Limb (tissue), 2 donors: ENCODE measurements around the gene NPB.
A peak's percentile ranks its signal among the peaks of the same experiment; 100 is the strongest.

Experiments used
- DNase-seq, 2 donors: peaks; one replicate each; pipeline ENCODE4 v3.0.0-alpha.2; 2016; ENCODE audit errors: extremely low spot score in 2 of 2

The NPB gene

DNA sequence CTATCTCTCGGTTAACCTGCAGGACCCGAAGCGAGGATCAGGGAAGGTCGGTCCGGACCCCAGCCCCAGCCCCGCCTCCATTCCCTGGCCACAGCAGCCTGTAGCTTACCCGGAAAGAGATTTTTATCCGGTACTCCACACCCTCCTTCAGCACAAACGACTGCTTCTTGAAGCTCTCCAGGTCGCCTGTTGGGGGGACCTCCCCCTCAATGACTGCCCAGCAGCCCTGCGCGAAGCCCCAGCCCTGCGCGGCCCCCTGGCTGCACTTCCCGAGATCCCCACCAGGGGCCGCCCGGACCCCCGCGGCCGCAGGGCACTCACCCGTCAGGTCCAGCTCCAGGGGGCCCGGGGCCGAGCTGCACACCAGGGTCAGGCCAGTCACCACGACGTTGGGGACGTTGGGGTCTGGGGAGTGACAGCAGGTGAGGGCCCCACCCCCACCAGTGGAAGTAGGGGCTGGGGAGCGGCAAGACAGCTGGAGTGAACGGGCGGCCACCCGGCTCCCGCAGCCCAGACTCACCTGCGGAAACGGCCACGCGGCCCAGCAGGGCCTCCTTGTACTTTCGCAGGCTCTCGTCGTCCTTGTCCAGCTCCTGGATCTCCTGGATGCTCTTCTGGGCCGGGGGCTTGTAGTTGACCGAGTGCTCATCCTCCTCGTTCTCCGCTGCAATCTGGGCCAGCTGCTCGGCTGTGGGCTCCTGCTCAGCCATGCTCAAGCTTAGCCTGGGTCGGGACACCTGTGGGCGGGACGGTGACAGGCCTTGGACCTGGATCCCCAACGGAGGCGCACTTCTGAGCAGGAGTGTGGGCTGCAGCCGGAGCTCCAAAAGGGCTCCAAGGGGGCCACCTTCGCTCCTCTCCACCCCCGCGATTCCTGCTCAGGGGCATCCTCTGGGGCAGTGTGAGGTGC lies 32.6 kb upstream of the NPB start:
- DNase-seq: peak in 1 of 2 donors; percentile 81

DNA sequence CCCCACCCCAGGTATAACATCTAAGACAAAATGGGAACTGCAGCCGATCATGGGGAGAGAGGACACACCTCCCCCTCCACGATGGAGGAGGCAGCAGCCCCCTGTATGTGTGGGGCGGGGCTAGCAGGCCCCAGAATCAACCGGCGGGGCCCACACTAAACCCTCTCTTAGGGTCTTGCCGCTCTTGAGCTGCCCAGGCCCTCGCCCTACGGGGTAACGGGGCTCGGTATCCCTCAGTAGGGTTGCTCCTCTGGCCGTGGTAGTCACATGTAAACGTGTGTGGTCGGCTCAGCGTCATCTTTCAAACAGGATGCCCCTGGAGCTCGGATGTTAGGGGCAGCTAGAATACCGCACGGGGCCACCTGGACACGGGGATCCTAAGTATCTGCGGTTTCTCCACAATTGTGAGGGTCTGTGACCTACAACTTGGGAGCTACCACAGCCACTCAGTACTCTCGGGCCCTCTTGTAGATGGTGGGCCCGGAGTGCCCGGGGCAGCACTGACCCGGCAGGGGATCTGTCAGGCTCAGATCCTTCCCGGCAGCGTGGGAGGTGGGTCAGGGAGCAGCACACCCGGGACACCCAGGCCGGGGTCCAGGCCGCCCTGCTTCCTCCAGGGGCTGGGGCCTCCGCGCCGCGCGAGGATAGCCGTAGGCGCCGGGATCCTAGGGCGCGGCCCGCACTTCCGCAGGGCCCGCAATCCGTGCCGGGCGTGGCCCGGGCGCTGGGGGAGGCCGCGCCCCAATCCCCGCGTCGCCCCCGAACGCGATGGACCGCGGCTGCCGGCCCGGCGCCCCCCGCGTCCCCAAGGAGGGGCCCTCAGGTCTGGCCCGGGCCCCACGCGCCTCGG lies 31.7 kb upstream of the NPB start:
- peak in 1 of 2 donors; percentile 65 for DNase-seq

DNA sequence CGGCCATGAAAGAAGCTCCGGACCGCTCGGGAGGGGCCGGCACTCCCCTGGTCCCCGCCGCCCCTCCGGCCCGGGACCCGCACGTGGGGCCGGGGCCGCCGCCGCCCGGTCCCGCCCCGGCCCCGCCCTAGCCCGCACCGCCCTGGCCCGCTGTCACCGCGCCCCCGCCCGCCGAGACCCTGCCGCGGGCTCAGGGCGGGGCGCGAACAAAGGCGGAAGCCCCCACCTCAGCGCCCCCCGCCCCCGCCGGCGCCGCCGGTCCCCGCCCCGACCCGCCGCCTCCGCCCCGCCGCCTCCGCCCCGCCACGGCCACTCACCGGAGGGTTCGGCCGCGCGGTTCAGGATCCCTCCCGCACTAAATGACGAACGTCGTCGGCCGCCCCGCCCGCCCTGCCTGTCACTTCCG lies 31.1 kb upstream of the NPB start, which contains the start of gene ARHGDIA:
ARHGDIA (minus strand) TSS at position 357 of the 406 bp plus-strand sequence. CDS start 1,407 bp downstream, outside the sequence.
- DNase-seq: no peak

DNA sequence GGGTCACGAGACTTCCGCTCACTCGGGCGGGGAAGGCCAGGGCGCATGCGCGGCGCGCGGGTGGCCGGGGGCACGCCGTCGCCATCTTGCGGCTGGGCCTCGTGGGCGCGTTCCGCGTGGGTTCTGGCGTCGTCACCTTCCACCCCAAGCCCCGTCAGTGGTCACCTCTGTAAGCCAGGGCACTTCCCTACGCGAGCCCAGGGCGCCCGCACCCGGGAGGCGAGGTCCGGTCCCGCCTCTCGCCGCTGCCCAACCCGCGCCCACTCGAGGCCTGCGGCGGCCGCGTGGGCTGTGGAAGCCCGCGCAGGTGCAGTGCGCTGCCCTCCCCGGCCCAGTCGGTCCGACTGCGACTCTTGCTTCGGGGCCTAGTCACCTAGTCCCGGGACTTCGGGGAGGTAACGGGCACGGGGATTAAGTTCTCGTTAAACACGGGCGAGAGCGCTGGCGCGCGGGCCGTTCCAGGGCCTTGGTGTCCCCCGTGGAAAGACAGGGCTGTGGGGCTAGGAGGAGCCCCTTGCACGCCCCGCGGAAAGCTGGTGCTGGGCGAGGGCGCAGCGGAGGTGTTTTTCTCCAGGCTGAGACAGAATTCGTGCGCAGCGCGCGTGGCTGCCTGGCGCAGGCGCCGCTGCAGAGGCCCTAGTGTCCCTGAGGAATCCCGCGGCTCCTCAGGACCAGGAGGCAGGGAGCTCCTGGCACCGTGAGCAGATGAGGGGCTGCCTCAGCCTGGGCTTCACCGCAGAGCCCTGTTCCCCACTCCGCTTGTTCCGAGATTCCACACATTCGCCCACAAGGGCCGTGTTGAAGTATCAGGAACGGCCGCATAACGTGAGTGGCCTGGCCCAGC lies 30.4 kb upstream of the NPB start:
- peak; percentile 91 to 95 for DNase-seq

DNA sequence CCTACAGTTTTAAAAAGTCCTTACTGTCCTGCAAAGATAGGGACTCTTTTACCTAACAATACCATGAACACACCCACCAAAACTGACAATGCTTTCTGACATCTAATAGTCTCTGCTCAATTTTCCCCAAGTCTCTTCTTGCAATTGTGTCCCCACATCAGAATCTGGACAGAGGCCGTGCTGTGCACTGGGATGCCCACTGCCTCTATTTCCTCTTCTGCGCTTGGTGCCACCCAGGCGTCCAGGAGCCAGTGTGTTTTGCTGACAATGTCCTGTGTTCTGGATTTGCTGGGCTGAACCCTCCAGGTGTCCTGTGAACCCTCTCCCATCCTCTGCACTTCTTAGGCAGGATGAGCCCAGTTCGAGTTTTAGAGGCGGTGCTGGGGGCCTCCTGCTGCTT lies 24.5 kb upstream of the NPB start:
- no peak for DNase-seq

DNA sequence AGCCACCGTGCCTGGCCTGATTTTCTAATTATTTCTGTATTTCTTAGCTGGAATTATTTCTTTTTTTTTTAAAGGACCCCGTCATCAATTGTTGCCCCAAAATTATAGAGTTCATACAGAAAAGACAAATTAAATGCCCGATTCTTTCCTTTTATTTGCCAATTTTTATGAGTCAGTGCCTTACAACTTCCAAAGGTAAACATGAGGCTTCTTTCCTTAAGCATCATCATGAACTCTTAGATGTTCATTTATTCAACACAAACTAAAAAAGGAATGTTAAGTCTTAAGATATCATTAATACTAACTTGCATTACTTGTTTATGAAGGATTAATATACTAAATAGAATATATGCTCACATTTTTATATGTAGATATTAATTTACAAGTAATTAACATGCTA lies 23.7 kb upstream of the NPB start:
- DNase-seq: no peak

DNA sequence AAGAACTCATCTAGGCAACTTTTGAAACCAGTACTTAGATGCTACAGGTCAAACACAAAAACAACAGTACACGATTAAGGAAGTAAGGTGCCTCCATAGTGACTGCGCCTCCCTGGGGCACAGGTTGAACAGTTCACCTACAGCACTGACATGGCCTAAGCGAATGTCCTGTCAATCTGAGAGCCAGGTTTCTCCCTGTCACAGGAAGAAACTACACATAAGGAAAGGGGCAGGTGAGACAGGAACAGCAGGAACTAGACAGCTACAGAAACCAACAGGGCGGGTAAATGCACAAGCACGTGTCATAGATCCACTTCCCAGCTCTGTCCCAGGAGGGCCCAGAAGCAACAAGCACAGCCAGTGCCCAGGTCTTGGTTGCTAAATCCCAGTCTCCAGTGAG lies 22.9 kb upstream of the NPB start:
- DNase-seq: no peak

DNA sequence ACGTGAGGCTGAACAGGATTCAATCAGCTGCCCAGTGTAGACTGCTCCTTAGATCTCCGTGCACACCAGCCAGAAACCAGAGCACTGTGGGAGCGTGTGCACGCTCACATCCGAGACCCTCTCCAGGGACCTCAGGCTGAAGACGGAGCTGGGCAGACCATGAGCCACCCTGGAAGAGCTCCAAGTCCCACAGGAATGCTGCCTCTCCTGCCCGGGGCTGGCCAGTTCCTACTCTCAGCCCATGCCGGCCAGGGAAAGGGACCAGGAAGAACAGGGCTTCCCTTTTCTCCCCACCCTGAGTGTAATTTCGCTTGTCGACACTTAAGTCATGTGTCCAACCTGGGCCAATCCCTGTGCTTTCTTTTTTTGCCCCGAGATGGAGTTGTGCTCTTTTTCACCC lies 17.5 kb upstream of the NPB start:
- DNase-seq: no peak

DNA sequence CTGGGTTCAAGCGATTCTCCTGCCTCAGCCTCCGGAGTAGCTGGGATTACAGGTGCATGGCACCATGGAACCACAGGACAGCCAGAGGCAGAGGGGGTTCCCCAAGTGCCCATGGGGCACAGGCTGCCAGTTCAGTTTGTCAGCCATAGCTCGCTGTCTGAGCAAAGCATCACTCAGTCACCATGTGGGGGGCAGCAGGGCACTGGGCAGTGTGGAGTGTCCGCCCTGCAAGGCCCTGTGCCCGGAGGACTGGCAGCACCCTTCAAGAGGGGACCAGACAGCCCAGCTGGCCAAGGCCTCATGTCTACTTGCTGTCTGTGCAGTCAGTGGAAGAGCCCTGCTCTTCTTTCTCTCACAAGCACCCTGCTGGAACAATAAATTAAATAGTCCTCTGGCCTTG lies 17.1 kb upstream of the NPB start:
- no peak for DNase-seq

DNA sequence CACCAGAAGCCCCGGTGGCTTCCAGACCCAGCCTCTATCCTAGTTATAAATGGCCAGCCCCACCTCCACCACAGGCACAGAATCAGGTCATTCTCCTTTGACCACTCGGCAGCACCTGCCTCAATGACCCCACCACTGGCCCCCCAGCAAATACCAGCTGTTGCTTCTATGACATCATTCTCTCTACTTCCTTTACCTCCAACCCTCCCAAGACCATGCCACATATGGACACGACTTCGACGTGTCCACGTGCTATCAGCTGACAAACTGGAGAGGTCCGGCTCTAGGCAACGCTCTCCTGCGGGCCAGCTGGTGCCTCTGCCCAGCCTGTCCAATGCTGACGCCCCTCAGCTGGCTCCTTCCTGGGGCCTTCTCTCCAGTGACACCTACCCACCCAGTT lies 16.6 kb upstream of the NPB start:
- no peak for DNase-seq

DNA sequence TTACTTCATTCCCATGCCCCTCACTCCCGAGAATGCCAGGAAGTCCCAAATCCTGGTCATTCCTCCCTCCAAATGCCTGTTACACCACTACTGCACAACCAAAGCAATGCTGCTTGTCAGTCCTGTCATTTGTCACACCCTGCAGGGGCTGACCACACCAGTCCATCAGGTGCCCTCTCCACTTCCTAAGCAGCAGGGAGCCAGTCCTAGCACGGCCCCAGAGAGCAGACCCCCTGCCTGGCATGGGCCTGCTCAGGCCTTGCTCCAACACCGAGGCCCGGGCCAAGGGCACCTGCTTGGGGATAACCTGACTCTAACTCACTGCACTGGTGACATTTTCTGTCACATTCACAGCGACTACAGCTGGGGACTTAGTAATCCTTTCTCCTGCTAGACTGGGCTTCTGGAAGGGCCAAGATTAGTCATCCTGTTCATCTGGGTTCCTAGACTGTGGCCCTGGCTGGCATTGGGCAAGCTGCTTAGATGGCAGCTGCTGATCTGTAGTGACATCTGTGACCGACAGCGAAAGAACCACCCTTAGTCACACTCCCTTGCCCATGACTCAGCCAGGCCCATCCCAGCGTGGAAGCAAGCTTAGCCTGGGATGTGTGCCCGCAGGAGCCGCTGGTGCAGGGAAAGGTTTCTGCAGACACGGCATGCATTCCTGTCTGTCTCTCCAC lies 16.0 kb upstream of the NPB start:
- no peak for DNase-seq

DNA sequence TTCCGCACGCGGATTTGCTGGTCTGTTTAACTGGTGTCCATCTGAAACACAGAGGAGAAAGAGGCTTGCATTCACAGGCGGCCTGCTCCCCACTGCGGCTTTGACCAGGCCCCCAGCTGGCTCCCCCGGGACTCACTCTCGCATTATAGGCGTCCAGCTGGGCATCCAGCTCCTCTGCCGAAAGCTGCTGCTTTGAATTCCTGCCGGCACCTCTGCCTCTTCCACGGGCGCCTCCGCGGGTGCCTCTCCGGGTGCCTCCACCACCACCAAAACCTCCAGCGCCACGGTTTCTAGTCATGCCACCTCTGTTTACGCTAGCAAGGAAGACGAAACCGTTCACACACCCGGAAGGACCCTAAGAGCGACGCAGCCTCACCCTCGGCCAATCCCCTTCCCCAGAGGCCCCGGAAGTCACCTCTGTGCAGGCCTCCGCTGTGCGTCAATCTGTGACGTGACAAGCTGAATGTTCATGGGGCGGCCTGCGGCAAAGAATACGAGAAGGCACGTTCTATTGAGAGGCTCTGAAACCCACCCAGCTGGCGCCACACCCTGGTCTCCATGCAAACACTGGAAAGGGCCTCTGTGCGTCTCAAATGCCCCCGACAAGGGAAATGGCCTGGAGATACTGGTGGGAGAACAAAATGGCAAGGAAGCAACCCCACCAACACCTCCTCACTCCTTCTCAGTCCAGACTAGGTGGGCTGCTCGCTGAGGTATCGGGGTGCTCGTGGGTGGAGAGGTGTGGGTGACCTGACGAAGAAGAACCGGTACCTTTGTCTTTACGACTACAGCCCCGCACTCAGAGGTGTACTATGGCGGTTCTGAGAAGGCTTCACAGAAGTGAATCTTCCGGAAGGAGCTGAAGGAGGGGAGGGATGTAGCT lies 13.7 kb upstream of the NPB start:
- DNase-seq: no peak

DNA sequence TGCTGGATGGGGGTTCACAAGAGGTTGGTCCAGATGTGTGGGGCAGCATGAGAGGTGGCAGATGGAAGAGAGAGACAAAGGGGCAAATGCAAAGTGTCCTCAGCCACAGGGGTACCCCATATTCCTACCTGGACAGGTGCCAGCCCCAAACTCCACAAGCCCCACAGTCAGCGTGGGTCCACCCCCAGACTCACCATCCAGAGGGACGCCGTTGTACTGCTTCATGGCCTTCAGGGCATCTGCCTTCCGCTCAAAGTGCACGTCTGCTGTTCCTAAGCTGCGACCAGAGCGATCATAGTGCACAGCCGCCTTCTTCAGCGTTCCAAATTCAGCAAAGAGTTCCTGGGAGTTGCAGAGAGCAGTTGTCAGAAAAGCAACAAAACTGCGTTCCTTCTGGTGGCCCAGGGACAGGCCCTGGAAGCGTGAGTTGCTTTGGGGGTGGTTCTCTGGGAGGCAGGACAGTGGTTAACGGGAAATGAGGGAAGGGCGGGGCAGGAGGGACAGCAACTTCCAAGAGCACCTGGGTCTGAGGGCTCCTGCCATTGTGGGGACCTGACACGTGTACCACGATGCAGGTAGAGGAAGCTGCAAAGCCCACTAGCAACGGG lies 12.9 kb upstream of the NPB start:
- no peak for DNase-seq

DNA sequence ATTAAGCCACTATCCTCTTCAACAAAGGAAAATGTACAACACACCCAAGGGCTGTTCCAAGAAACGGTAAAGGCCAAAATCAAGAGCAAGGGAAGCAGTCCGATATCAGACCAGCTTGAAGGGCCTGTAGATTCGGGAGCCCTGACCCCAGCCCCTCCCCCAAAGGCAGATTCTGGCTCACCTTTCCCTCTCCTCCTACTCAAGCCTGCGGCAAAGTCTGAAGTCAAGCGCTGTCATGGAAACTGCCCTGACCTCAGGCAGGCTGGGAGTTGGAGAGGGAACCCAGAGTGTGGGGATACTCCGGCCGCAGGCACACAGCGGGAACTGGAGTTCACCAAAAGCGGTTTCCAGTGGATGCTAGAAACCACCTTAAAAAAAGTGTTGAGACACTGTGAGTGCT lies 12.4 kb upstream of the NPB start:
- DNase-seq: no peak

DNA sequence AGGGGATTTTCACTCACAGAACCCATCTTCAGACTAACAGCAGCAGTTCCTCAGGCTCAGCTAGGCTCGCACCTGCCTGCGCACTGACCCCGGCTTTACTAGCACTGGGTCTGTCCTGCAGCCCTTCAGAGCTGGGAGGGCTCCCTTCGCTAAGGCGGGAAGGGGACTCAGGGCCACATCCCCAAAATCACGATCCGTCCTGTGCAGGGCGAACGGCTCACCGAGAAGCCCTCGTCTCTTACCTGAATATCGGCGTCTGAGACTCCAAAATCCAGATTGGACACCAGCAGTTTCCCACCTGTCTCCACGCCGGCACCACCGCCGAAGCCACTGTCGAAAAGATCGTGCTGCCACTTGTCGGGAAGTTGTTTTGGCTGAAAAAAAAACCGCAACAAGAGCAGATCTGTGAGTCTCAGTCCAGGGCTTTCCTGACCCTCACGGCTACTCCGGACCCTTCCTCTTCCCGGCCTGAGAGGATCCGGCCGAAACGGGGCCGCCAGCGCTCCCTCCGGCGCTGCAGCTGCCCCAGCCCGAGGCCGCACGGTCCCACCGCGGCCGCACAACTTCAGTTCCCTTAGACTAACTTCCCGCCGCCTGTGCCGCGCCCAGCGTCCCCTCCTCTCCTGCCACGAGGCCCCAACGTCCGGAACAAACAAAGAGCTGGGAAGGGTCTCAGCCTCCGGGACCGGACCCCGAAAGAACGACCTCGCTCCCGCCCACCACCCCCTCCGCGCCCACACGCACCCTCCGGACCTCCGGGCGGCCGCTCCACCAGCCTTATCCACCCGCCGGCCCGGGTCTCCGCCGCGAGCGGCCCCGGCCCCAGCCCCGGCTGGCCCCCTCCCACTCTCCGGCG lies 11.4 kb upstream of the NPB start:
- DNase-seq: no peak

DNA sequence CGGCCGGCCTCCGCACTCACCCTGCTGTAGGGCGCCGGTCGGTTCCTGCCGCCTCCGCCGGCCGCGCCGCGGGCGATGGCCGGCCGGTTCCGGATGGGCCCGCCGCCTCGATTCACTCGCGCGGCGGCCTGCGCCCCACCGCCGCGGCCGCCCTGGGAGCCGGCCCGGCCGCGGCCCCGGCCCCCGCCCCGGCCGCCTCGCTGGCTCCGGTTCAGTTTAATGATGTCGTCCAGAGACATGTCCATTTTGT lies 10.8 kb upstream of the NPB start:
- no peak for DNase-seq

DNA sequence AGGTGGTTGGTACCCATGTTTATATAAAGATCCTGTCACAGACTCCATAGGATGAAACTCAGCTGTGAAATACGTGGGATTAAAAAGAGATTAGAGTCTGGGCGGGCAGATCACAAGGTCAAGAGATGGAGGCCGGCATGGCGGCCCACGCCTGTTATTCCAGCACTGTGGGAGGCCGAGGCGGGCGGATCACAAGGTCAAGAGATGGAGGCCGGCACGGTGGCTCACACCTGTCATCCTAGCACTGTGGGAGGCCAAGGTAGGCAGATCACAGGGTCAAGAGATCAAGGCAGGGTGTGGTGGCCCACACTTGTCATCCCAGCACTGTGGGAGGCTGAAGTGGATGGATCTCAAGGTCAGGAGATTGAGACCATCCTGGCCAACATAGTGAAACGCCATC lies 6.6 kb upstream of the NPB start:
- no peak for DNase-seq

DNA sequence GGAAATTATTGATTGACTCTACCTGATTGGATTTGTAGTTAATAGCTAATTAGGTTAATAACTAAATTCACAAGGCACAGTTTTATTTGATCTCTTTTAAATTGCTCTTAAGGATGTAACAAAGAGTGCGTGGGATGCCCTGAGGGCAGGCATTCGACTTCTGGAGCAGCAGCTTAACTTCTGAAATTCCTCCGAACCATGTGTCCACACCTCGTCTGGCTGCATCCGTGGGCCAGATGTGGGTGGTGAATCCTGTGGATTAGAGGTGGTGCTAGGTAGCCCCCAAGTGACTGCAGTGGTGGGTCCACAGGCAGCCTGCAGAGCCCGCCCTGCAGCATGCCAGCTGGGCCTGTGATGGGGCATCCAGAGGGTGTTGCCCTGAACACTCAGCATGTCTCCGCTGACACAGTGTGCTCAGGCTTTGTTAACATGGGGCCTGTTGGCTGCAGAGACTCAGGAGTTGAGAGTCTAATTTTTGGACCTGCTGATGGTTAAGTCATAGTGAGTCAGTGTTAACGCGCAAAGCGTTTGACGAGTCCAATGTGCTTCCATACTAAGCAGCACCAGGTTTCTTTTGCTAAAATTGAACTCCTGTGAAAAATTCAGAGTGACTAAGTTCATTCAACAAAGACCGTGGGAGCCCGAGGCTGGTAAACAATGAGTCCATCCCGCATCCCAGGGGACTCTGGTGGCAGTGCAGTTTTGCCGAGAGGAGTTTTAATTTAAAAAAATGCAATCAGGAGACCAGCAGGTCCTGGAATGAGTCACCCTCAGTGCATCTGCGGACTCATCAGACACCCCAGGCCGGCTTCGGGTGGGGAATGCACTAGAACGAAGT lies 3.8 kb upstream of the NPB start:
- DNase-seq: no peak
